ENCODE data around the gene TIMM13.

The TIMM13 gene

GRCh38 chr19:2385053-2385721 lies 42.2 kb downstream of the TIMM13 start:
- TF ChIP-seq TEAD4 (IDR thresholded peaks at IDR 0.05) (peak; percentile 40; the same call in 1 of the 2 replicates), TCF12 (IDR thresholded peaks at IDR 0.05; ENCODE audit: low read depth) (no peak), YY1 (IDR thresholded peaks at IDR 0.05; ENCODE audit: low read depth) (peak; percentile 75), MAX (IDR thresholded peaks at IDR 0.05) (peak; percentile 95)

- TF ChIP-seq USF1 (IDR thresholded peaks at IDR 0.05) (no peak), MAX (IDR thresholded peaks at IDR 0.05) (no peak), TEAD4 (IDR thresholded peaks at IDR 0.05) (no peak), NFIC (IDR thresholded peaks at IDR 0.05) (no peak), CEBPB (IDR thresholded peaks at IDR 0.05) (no peak), EGR1 (IDR thresholded peaks at IDR 0.05) (no peak), YY1 (IDR thresholded peaks at IDR 0.05; ENCODE audit: low read depth) (no peak), FOXM1 (IDR thresholded peaks at IDR 0.05; ENCODE audit: borderline replicate concordance, low read depth) (no peak), RAD21 (IDR thresholded peaks at IDR 0.05; ENCODE audit: low read depth) (no peak)
These were observed 44.7 kb downstream of the TIMM13 start for GRCh38 chr19:2382530-2383222.

GRCh38 chr19:2381148-2381820 lies 46.1 kb downstream of the TIMM13 start:
- TF ChIP-seq REST (IDR thresholded peaks at IDR 0.05; ENCODE audit: low read depth): no peak

GRCh38 chr19:2380567-2380966 lies 46.8 kb downstream of the TIMM13 start:
- no peak for TF ChIP-seq NFIC (IDR thresholded peaks at IDR 0.05)
- TF ChIP-seq EP300 (IDR thresholded peaks at IDR 0.05; ENCODE audit: borderline replicate concordance): no peak
- no peak for TF ChIP-seq REST (IDR thresholded peaks at IDR 0.05; ENCODE audit: low read depth)
- TF ChIP-seq CREB1 (IDR thresholded peaks at IDR 0.05; ENCODE audit: low read depth): no peak
- TF ChIP-seq ZBTB7A (IDR thresholded peaks at IDR 0.05; ENCODE audit: low read depth): no peak
- TF ChIP-seq TEAD4 (IDR thresholded peaks at IDR 0.05): no peak
- no peak for TF ChIP-seq RAD21 (IDR thresholded peaks at IDR 0.05; ENCODE audit: low read depth)
- no peak for TF ChIP-seq TAF1 (IDR thresholded peaks at IDR 0.05; ENCODE audit: low read depth)
- TF ChIP-seq YY1 (IDR thresholded peaks at IDR 0.05; ENCODE audit: low read depth): no peak
- TF ChIP-seq CEBPB (IDR thresholded peaks at IDR 0.05): no peak
- TF ChIP-seq EGR1 (IDR thresholded peaks at IDR 0.05): no peak
- TF ChIP-seq MAX (IDR thresholded peaks at IDR 0.05): no peak
- TF ChIP-seq FOXM1 (IDR thresholded peaks at IDR 0.05; ENCODE audit: borderline replicate concordance, low read depth): no peak
- TF ChIP-seq USF1 (IDR thresholded peaks at IDR 0.05): no peak
- TF ChIP-seq TCF12 (IDR thresholded peaks at IDR 0.05; ENCODE audit: low read depth): no peak

- TF ChIP-seq EP300 (IDR thresholded peaks at IDR 0.05; ENCODE audit: borderline replicate concordance): no peak
- TF ChIP-seq TAF1 (IDR thresholded peaks at IDR 0.05; ENCODE audit: low read depth): no peak; the same call in 1 of the 2 replicates
- TF ChIP-seq MAX (IDR thresholded peaks at IDR 0.05): no peak; the same call in 1 of the 2 replicates
- TF ChIP-seq CREB1 (IDR thresholded peaks at IDR 0.05; ENCODE audit: low read depth): no peak
- TF ChIP-seq NFIC (IDR thresholded peaks at IDR 0.05): peak; percentile 46; the same call in 1 of the 2 replicates
- TF ChIP-seq ZBTB7A (IDR thresholded peaks at IDR 0.05; ENCODE audit: low read depth): no peak
- TF ChIP-seq CEBPB (IDR thresholded peaks at IDR 0.05): no peak
- TF ChIP-seq FOXM1 (IDR thresholded peaks at IDR 0.05; ENCODE audit: borderline replicate concordance, low read depth): no peak
- no peak for TF ChIP-seq USF1 (IDR thresholded peaks at IDR 0.05)
- peak; percentile 51; the same call in 1 of the 2 replicates for TF ChIP-seq YY1 (IDR thresholded peaks at IDR 0.05; ENCODE audit: low read depth)
- TF ChIP-seq RAD21 (IDR thresholded peaks at IDR 0.05; ENCODE audit: low read depth): 0 out of 2 replicates have a peak, but pooled peaks have one; percentile 2
- TF ChIP-seq TEAD4 (IDR thresholded peaks at IDR 0.05): 0 out of 2 replicates have a peak, but pooled peaks have one; percentile 5
- TF ChIP-seq EGR1 (IDR thresholded peaks at IDR 0.05): no peak
- no peak for TF ChIP-seq REST (IDR thresholded peaks at IDR 0.05; ENCODE audit: low read depth)
- peak; percentile 28; the same call in 1 of the 2 replicates for TF ChIP-seq TCF12 (IDR thresholded peaks at IDR 0.05; ENCODE audit: low read depth)
These were observed 50.4 kb downstream of the TIMM13 start for GRCh38 chr19:2376784-2377519.
